Pancreas (tissue), 10 donors: ENCODE data around the gene ASTN2. TPM values are rescaled to one million over a fixed set of nuclear protein-coding genes. Genes with fewer than 3 reads are reported as not detected.
"Not testable (repeated sequence)": the region's sequence is repeated elsewhere in the genome, so short reads cannot be mapped to it uniquely, and the experiment has no call there.

Experiments used
- ATAC-seq, 4 donors: fragments of 200-7000 bp; cut with Tn5 transposase; one replicate each; pipeline versions ENCODE4 v1.8.0 to v1.9.1; 2020; ENCODE audit warnings: mild to moderate bottlenecking in 4 of 4, moderate library complexity in 4 of 4
- DNase-seq, 6 donors: peaks; one replicate each; pipeline ENCODE4 v3.0.0-alpha.2; 2020
- FAIRE-seq: peaks from 2 replicates; lab custom pipeline; 2012; peaks lifted over from hg19 to GRCh38; lab: Jason Lieb, UNC
- H3K27ac ChIP-seq, 4 donors: fragments of 200-600 bp; sonication (generic); 1 replicate in 3 of 4; 2 replicates in 1 of 4; pipeline versions ENCODE4 v1.5.0 to v1.8.0; 2020
- H3K27me3 ChIP-seq, 4 donors: fragments of 200-600 bp; one replicate each; pipeline ENCODE4 v1.8.0; 2021
- H3K36me3 ChIP-seq, 3 donors: fragments of 200-600 bp; sonication (generic) in 1 of 3; one replicate each; pipeline versions ENCODE4 v1.5.0 to v1.8.0; 2020 to 2021
- H3K4me1 ChIP-seq, 3 donors: fragments of 200-600 bp; one replicate each; pipeline ENCODE4 v1.8.0; 2021
- H3K4me3 ChIP-seq, 4 donors: fragments of 200-600 bp; sonication (generic) in 2 of 4; one replicate each; pipeline versions ENCODE4 v1.5.0 to v1.8.0; 2020 to 2021
- H3K9me3 ChIP-seq, 4 donors: fragments of 200-600 bp; one replicate each; pipeline ENCODE4 v1.8.0; 2021
- WGBS, 2 donors: extraction: QIAGEN DNeasy Blood & Tissue Kit; methylation state at CpG; one replicate each; pipeline ENCODE4 v1.1.7; 2013; 5-methylcytosine and 5-hydroxymethylcytosine counted together
- intact Hi-C, 3 donors: fragments of 100-400 bp; cut with DNase I; formaldehyde crosslinking; loops; one replicate each; pipeline versions ENCODE4 v1.11.1 to v1.14.2; 2022
- polyA plus RNA-seq, 2 donors: library from polyadenylated mRNA; stranded (reverse); fragments of 200-250 nt; gene quantifications; one replicate each; pipeline ENCODE4 v1.2.3, GENCODE V29; 2013
- total RNA-seq, 6 donors: library from RNA; stranded (reverse); fragmentation: NEBNext Ultra II Directional in 4 of 6; extraction: Animal tissue kit (Norgen Biotek cat#: 25700) in 4 of 6; gene quantifications; one replicate each; pipeline versions ENCODE4 v1.2.1 to v1.2.4, GENCODE V29; 2021 to 2023
- TF ChIP-seq, protein P1 (sequence below), 4 donors: fragments of 200-600 bp; sonication (generic) in 3 of 4; IDR thresholded peaks; one replicate each; pipeline versions ENCODE4 v1.5.0 to v1.8.0; 2021; ENCODE audit warnings: antibody characterized with exemption in 4 of 4
- donor health status: healthy with polysubstance abuse.
- donor health status: DM: no; HTN: no; CAD: no; lungs with moderate emphysema.
- donor health status: DM: no; HTN: no; CAD: no.
- donor health status: control.
- donor health status: control.
- donor health status: Bipolar disorder and iron deficiency.
- donor health status: DM: yes; HTN: yes; CAD: no.
- donor health status: DM: no; HTN: no; CAD: no.
- donor health status: DM: no; HTN: no; CAD: no.
- donor health status: DM: yes; HTN: yes; CAD: no.

The ASTN2 gene
- total and polyA plus RNA-seq, 8 donors, result 1.3 to 11.9 (median 6.7) TPM

DNA sequence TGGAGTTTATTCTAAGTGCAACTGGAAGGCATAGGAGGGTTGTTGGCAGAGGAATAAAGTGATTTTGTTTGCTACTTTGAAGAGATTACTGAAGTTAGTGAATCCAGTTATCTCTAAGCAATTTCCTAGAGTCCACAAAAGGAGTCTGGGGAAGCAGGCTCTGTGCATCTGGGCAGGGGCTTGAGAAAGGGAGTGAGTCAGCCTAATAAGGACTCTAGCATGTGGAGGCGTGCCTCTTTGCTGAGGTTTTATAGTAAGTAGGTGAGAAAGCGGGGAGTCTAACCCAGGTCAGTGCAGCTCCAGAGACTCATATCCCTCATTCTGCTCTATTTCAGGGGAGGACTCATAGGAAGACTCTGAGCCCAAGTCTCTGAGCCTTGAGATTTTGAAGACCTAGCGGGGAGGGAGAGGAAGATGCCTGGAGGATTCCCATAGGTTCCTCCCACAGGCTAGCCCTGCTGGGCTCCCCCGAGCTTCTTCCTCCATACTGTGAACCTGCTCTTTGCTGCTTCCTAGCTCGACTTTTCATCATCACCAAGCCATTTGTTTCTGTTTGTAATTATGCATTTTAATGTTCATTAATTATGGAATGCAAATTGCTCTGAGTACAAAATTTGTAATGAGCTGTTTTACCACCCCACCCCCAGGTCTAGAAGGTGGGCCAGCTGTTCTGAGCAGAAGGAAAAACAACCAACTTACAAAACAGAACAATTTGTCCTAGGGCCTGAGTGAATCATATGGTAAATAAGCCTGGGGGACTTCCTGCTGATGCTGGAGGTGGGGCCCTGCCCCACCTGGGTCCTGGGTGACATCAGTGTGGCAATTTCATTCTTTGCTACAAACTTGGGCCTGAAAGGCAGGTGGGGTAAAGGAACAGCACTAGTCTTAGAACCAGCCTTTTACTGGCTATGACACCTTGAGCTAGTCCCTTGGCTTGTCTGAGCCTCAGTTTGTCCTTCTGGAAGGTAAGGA, 577.6 kb downstream of the ASTN2 start:
- DNase-seq, result no peak
- WGBS, 2 donors, result 73 to 83% methylated on average over 5 of the region's 5 CpGs
- Histone ChIP-seq H3K4me3 (no peak overlapping the region), H3K4me1 (no peaks in the 10 kb centered on the region), H3K36me3 (no peaks in the 10 kb centered on the region), H3K27me3 (no peaks in the 10 kb centered on the region), H3K9me3 (no peaks in the 10 kb centered on the region), H3K27ac (no peak overlapping the region)
- no peak for FAIRE-seq
- TF ChIP-seq, protein P1, sequence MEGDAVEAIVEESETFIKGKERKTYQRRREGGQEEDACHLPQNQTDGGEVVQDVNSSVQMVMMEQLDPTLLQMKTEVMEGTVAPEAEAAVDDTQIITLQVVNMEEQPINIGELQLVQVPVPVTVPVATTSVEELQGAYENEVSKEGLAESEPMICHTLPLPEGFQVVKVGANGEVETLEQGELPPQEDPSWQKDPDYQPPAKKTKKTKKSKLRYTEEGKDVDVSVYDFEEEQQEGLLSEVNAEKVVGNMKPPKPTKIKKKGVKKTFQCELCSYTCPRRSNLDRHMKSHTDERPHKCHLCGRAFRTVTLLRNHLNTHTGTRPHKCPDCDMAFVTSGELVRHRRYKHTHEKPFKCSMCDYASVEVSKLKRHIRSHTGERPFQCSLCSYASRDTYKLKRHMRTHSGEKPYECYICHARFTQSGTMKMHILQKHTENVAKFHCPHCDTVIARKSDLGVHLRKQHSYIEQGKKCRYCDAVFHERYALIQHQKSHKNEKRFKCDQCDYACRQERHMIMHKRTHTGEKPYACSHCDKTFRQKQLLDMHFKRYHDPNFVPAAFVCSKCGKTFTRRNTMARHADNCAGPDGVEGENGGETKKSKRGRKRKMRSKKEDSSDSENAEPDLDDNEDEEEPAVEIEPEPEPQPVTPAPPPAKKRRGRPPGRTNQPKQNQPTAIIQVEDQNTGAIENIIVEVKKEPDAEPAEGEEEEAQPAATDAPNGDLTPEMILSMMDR (IDR thresholded peaks at IDR 0.05), result no peak
- intact Hi-C loops, result no loop called here
- peak in 2 of 4 donors; percentile 39 to 43 for ATAC-seq

DNA sequence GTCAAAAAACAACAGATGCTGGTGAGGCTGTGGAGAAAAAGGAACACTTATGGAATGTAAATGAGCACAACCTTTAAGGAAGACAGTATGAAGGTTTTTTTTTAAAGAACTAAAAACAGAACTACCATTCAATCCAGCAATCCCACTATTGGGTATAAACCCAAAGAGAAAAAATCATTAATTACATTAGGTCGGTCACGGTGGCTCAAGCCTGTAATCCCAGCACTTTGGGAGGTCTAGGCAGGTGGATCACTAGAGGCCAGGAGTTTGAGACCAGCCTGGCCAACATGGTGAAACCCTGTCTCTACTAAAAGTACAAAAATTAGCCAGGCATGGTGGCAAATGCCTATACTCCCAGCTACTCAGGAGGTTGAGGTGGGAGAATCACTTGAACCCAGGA, 584.5 kb downstream of the ASTN2 start:
- H3K27me3 ChIP-seq, H3K4me3 ChIP-seq, FAIRE-seq, H3K4me1 ChIP-seq, H3K36me3 ChIP-seq, intact Hi-C loops, ATAC-seq, H3K9me3 ChIP-seq, DNase-seq, H3K27ac ChIP-seq: not testable (repeated sequence)
- WGBS, 2 donors, result 88 to 97% methylated on average over 2 of the region's 2 CpGs

DNA sequence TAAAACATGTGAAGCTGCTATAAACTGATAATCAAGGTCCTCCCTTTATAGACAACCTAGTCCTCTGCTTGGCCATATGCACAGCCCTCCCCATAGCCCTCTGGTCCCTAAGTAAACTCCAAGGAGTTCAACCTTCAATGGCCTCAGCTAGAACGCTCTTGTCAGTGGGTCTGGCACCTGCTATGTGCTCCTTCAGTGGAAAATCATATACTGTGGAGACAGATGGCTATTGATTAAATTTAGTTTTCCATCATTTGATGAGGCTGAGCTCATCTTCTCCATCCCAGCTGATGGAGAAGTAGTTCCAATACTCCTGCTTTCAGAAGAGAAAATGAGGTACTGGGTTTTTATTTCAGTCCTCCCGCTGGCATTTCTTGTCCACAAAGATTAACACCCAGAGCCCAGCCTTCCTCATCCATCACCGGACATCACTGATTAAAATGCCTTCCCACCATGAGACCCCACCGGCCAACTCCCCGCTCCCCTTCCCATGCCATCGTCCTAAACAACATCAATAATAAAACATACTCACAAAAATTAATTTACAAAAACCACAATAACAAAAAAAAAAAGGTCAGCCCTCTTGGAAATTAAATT, 593.1 kb downstream of the ASTN2 start:
- TF ChIP-seq, protein P1 (IDR thresholded peaks at IDR 0.05), result no peak
- no peak overlapping the region for H3K27ac ChIP-seq
- no peak for DNase-seq
- H3K36me3 ChIP-seq, result no peaks in the 10 kb centered on the region
- no peak for ATAC-seq
- H3K27me3 ChIP-seq, result no peaks in the 10 kb centered on the region
- no peaks in the 10 kb centered on the region for H3K9me3 ChIP-seq
- no peaks in the 10 kb centered on the region for H3K4me1 ChIP-seq
- no peak overlapping the region for H3K4me3 ChIP-seq
- intact Hi-C loops, result no loop called here
- no peak for FAIRE-seq
- WGBS, 2 donors, result 83 to 85% methylated on average over 6 of the region's 6 CpGs

DNA sequence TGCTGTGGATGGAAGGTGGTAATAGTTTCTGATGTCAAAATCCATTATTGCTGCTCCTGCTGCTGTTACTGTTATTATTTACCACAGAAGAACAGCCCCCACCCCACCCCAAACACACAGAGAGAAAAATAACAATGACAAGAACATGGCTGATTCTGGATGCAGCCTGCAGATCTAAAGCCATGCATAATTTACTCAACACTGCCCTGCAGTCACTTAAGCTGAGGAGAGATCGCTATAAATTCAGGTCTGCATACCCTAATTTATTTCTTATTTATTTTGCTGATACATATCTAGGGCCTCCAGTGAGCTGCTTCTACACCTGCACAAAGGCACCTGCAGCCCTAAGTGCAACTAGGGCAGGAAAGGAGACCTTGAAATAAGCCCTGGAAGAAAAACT, 595.7 kb downstream of the ASTN2 start:
- WGBS, 2 donors, result 76 to 80% methylated on average over 1 of the region's 1 CpG
- ATAC-seq (no peak), FAIRE-seq (no peak), DNase-seq (no peak)
- H3K9me3 ChIP-seq, result no peaks in the 10 kb centered on the region
- H3K27ac ChIP-seq, result no peak overlapping the region
- intact Hi-C loops, result no loop called here
- H3K4me1 ChIP-seq, result no peaks in the 10 kb centered on the region
- TF ChIP-seq, protein P1 (IDR thresholded peaks at IDR 0.05), result no peak
- no peak overlapping the region for H3K4me3 ChIP-seq
- no peaks in the 10 kb centered on the region for H3K27me3 ChIP-seq
- no peaks in the 10 kb centered on the region for H3K36me3 ChIP-seq

DNA sequence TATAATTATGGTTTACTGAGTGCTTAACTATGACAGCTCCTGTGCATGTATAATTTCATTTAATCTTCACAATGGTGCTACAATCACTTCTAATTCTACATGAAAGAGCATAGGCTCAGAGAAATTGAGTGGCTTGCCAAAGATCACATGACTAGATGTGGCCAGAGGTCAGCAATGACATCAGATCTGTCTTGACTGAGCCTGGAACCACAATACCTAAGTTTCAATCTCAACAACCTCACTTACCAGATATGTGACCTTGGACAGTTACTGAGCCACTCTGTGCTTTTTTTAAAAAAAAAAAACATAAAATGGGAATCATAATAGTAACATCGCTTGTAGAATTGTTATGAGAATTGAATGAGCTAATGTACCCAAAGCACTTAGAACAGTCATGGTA, 597.1 kb downstream of the ASTN2 start:
- DNase-seq (no peak), ATAC-seq (no peak), FAIRE-seq (no peak)
- no peaks in the 10 kb centered on the region for H3K9me3 ChIP-seq
- H3K27me3 ChIP-seq, result no peaks in the 10 kb centered on the region
- no peak overlapping the region for H3K4me3 ChIP-seq
- intact Hi-C loops, result no loop called here
- 95 to 97% methylated on average over 1 of the region's 1 CpG for WGBS, 2 donors
- H3K27ac ChIP-seq, result no peak overlapping the region
- no peaks in the 10 kb centered on the region for H3K4me1 ChIP-seq
- no peaks in the 10 kb centered on the region for H3K36me3 ChIP-seq
- TF ChIP-seq, protein P1 (IDR thresholded peaks at IDR 0.05), result no peak
